GM12878 (cell line): ENCODE results near the gene SPRED3. TPM values are rescaled to one million over a fixed set of nuclear protein-coding genes. Genes with fewer than 3 reads are reported as not detected.

ENCODE experiments used
- BACH1 ChIP-seq: fragments of 450-650 bp; IDR thresholded peaks from 2 replicates; pipeline ENCODE4 v1.6.1; 2017; ENCODE audit warnings: mild to moderate bottlenecking, borderline replicate concordance
- BCL3 ChIP-seq: IDR thresholded peaks from 2 replicates; pipeline ENCODE4 v1.6.1; 2011; ENCODE audit warnings: borderline replicate concordance, low read depth, mild to moderate bottlenecking, moderate library complexity, low read length; ENCODE audit not compliant: insufficient read depth, poor library complexity, severe bottlenecking
- CBFB ChIP-seq: IDR thresholded peaks from 2 replicates; pipeline ENCODE4 v1.6.1; 2016; ENCODE audit warnings: antibody characterized with exemption, low read depth
- CHD4 ChIP-seq: fragments of 200-600 bp; sonication (generic); IDR thresholded peaks from 2 replicates; pipeline ENCODE4 v1.6.1; 2016; ENCODE audit warnings: mild to moderate bottlenecking
- DPF2 ChIP-seq: fragments of 450-650 bp; IDR thresholded peaks from 2 replicates; pipeline ENCODE4 v1.6.1; 2017; ENCODE audit warnings: mild to moderate bottlenecking
- EGR1 ChIP-seq, 2 experiments: IDR thresholded peaks; 1 replicate in 1 of 2; 2 replicates in 1 of 2; pipeline ENCODE4 v1.6.1; 2011 to 2012; ENCODE audit warnings: low read depth in 2 of 2, low read length in 2 of 2, borderline replicate concordance in 1 of 2, mild to moderate bottlenecking in 1 of 2, moderate library complexity in 1 of 2
- ETV6 ChIP-seq, 2 experiments: fragments of 450-650 bp in 1 of 2; IDR thresholded peaks in 1 of 2; conservative IDR thresholded peaks in 1 of 2; 2 replicates each; pipeline ENCODE4 v1.6.1; 2014; ENCODE audit warnings: antibody characterized with exemption in 1 of 2, borderline replicate concordance in 1 of 2, low read depth in 1 of 2, mild to moderate bottlenecking in 1 of 2, moderate library complexity in 1 of 2
- HDAC2 ChIP-seq: fragments of 200-600 bp; sonication (generic); IDR thresholded peaks from 2 replicates; pipeline ENCODE4 v1.6.1; 2017
- HDGF ChIP-seq: fragments of 450-650 bp; IDR thresholded peaks from 2 replicates; pipeline ENCODE4 v1.6.1; 2016; ENCODE audit warnings: antibody characterized with exemption
- MAX ChIP-seq: IDR thresholded peaks from 2 replicates; pipeline ENCODE4 v1.6.1; 2012; ENCODE audit warnings: low read depth, low read length, improper control_type of control experiment
- MLLT1 ChIP-seq: fragments of 450-650 bp; IDR thresholded peaks from 2 replicates; pipeline ENCODE4 v1.6.1; 2016; ENCODE audit warnings: mild to moderate bottlenecking
- POLR2AphosphoS2 ChIP-seq: IDR thresholded peaks from 2 replicates; pipeline ENCODE4 v1.6.1; 2011; ENCODE audit warnings: low read depth, mild to moderate bottlenecking, low read length, improper control_type of control experiment, moderate library complexity
- RELB ChIP-seq: fragments of 450-650 bp; IDR thresholded peaks from 2 replicates; pipeline ENCODE4 v1.6.1; 2017; ENCODE audit warnings: low read depth, mild to moderate bottlenecking, moderate library complexity
- RFX5 ChIP-seq: IDR thresholded peaks from 2 replicates; pipeline ENCODE4 v1.6.1; 2011; ENCODE audit warnings: low read depth, low read length, improper control_type of control experiment
- SMC3 ChIP-seq: IDR thresholded peaks from 2 replicates; pipeline ENCODE4 v1.6.1; 2011; ENCODE audit warnings: low read length, improper control_type of control experiment, borderline replicate concordance
- SRF ChIP-seq, 2 experiments: IDR thresholded peaks; 2 replicates each; pipeline ENCODE4 v1.6.1; 2011; ENCODE audit warnings: low read depth in 2 of 2, low read length in 2 of 2, mild to moderate bottlenecking in 1 of 2, moderate library complexity in 1 of 2
- STAT1 ChIP-seq: fragments of 450-650 bp; conservative IDR thresholded peaks from 2 replicates; pipeline ENCODE4 v1.6.1; 2014; ENCODE audit warnings: antibody characterized with exemption, mild to moderate bottlenecking
- ZNF24 ChIP-seq: fragments of 450-650 bp; IDR thresholded peaks from 2 replicates; pipeline ENCODE4 v1.6.1; 2017; ENCODE audit warnings: antibody characterized with exemption, mild to moderate bottlenecking
- ZNF274 ChIP-seq: IDR thresholded peaks from one replicate; pipeline ENCODE4 v1.8.0; 2011; ENCODE audit not compliant: insufficient read length, insufficient read depth
- ZNF687 ChIP-seq: fragments of 450-650 bp; IDR thresholded peaks from 2 replicates; pipeline ENCODE4 v1.6.1; 2017; ENCODE audit warnings: mild to moderate bottlenecking, moderate library complexity
- polyA plus RNA-seq, 11 experiments: library from polyadenylated mRNA; depleted of rRNA in 4 of 11; unstranded in 6 of 11; stranded (reverse) in 5 of 11; fragments of >200 nt; fragmentation: Nextera tagmentation in 4 of 11; fragmentation: Illumina TruSeq in 1 of 11; extraction: Ambion mirVana in 4 of 11; extraction: Trizol in 1 of 11; gene quantifications; 1 replicate in 1 of 11; 2 replicates in 10 of 11; pipeline versions ENCODE4 v1.2.1 to v1.2.3, GENCODE V29; 2011 to 2016; ENCODE audit warnings: inconsistent platforms in 2 of 11, missing spikeins in 2 of 11, low read depth in 1 of 11
- total RNA-seq, 4 experiments: library from RNA; depleted of rRNA in 3 of 4; stranded (reverse); fragments of >200 nt in 3 of 4; fragmentation: Illumina TruSeq in 1 of 4; extraction: Trizol in 1 of 4; gene quantifications; 2 replicates each; pipeline versions ENCODE4 v1.2.1 to v1.2.3, GENCODE V29; 2013 to 2021

The SPRED3 gene
- total and polyA plus RNA-seq, 10 of the 15 experiments (the other 5 are each of a cell fraction or from before 2014, with no cell fraction given), result 0.09 to 1.5 (median 0.31) TPM; not detected in 2

GRCh38 chr19:38374332-38375097 lies 14.0 kb upstream of the SPRED3 start, which contains the start of gene PSMD8 (continued):
- TF ChIP-seq ETV6 (conservative IDR thresholded peaks at IDR 0.05 in 1 of 2, IDR thresholded peaks at IDR 0.05 in 1 of 2; ENCODE audit: borderline replicate concordance in 1 of 2, low read depth in 1 of 2) (no peak), POLR2AphosphoS2 (peak; percentile 96), MLLT1 (peak; percentile 52; the same call in 1 of the 2 replicates), CHD4 (no peak), ZNF687 (peak; percentile 67), HDAC2 (no peak), SRF (IDR thresholded peaks at IDR 0.05; ENCODE audit: low read depth in 2 of 2, low read length in 2 of 2) (0 out of 4 replicates have a peak, but pooled peaks of 1 of the 2 experiments have one; percentile 11), DPF2 (peak; percentile 69; the same call in 1 of the 2 replicates), MAX (no peak), ZNF24 (no peak), HDGF (peak; percentile 50; the same call in 1 of the 2 replicates), BCL3 (peak; percentile 12), BACH1 (peak; percentile 88), CBFB (peak; percentile 69; the same call in 1 of the 2 replicates), SMC3 (no peak; the same call in 1 of the 2 replicates), RFX5 (peak; percentile 31; the same call in 1 of the 2 replicates), STAT1 (peak; percentile 93; the same call in 1 of the 2 replicates), ZNF274 (no peak), EGR1 (IDR thresholded peaks at IDR 0.05; ENCODE audit: borderline replicate concordance in 1 of 2, low read depth in 2 of 2, low read length in 2 of 2) (peak; percentile 27 to 45; a peak in 2 of 3 replicates), RELB (peak; percentile 45)
